Measurements from ENCODE around the gene SH3GLB2. TPM values are rescaled to one million over a fixed set of nuclear protein-coding genes. Genes with fewer than 3 reads are reported as not detected.
"Not testable (repeated sequence)": the region's sequence is repeated elsewhere in the genome, so short reads cannot be mapped to it uniquely, and the experiment has no call there.

SH3GLB2 gene
- total RNA-seq, 2 experiments from 2014 or later: 87.0 to 90.5 TPM

DNA sequence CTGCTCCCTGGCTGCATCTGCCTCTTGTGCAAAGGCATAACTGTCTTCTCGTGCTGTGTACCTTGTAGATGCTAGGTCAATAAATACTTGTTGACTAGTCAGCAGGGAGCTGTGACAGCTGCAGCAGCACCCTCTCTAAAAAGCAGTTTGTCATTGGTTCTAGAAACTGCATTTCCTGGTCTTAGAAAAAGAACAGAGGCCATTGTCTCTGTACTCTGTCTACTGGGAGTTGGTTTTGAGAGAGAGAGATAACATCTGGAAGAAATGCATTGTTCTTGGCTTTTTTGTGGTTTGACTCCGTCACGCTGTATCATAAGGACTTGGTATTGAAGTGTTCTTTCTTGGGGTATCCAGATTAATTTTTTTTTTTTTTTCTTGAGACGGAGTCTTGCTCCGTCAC lies 32.3 kb downstream of the SH3GLB2 start:
- H3K27me3 Mint-ChIP-seq: no peaks in the 10 kb centered on the region
- H3K9me3 Mint-ChIP-seq: no peaks in the 10 kb centered on the region
- peaks cover 62% of the 10 kb centered on the region for H3K36me3 Mint-ChIP-seq (ENCODE audit: low read depth)
- no peak for DNase-seq
- peaks cover 12% of the 10 kb centered on the region for H3K4me1 Mint-ChIP-seq
- no peak overlapping the region for H3K4me3 Mint-ChIP-seq
- CTCF ChIA-PET: no interaction called here
- H3K27ac Mint-ChIP-seq: no peak overlapping the region
- POLR2A ChIA-PET: interaction anchor here (1.9 kb wide), 1 partner anchor 13 kb away, joined by 4 read pairs; no protein-coding TSS in a partner anchor

DNA sequence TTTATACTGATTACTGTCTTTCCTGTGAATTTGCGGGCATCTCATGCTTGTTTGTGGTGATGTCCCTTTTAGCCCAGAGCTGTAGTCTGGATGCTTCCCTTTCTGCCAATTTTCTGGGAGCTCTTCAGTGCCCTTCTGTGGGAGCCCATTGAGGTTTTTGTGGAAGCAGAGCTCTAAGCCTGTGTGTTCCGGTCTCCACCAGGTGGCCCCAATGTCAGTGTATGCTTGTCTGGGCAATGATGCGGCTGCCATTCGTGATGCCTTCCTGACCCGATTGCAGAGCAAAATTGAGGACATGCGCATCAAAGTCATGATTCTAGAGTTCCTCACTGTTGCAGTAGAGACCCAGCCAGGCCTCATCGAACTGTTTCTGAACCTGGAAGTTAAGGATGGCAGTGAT lies 35.1 kb downstream of the SH3GLB2 start:
- Mint-ChIP-seq H3K4me1 (peaks cover 3% of the 10 kb centered on the region), H3K36me3 (ENCODE audit: low read depth) (peaks cover 57% of the 10 kb centered on the region), H3K9me3 (no peaks in the 10 kb centered on the region), H3K4me3 (no peak overlapping the region), H3K27ac (no peak overlapping the region), H3K27me3 (no peaks in the 10 kb centered on the region)
- POLR2A ChIA-PET: no interaction called here
- CTCF ChIA-PET: interaction anchor here (0.7 kb wide), 1 partner anchor 45 kb away, joined by 3 read pairs; no protein-coding TSS in a partner anchor
- no peak for DNase-seq

DNA sequence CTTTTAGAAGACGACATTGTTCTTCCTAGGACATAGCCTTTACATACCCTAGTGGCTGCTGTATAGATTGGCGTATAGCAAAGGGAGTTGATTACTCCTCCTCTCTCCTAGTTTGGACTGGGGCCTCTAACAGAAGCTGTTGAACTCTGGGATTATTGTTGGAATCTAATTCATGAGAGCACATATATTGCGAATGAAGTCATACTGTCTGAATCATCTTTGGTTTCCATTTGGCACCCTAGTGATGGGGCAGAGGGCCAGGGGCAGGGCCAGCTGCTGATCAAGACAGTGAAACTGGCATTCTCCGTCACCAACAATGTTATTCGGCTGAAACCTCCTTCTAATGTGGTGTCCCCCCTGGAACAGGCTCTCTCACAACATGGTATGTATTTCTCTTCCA lies 40.3 kb downstream of the SH3GLB2 start:
- no peak for DNase-seq
- no peak overlapping the region for H3K4me3 Mint-ChIP-seq
- POLR2A ChIA-PET: no interaction called here
- CTCF ChIA-PET: interaction anchor here (0.7 kb wide), 1 partner anchor 20 kb away, joined by 4 read pairs; no protein-coding TSS in a partner anchor
- no peaks in the 10 kb centered on the region for H3K4me1 Mint-ChIP-seq
- peaks cover 55% of the 10 kb centered on the region for H3K36me3 Mint-ChIP-seq (ENCODE audit: low read depth)
- no peaks in the 10 kb centered on the region for H3K27me3 Mint-ChIP-seq
- no peak overlapping the region for H3K27ac Mint-ChIP-seq
- no peaks in the 10 kb centered on the region for H3K9me3 Mint-ChIP-seq

- DNase-seq: no peak
- POLR2A ChIA-PET: no interaction called here
- peaks cover 60% of the 10 kb centered on the region for H3K36me3 Mint-ChIP-seq (ENCODE audit: low read depth)
These were observed 41.5 kb downstream of the SH3GLB2 start for GRCh38 chr9:128986671-128987070.

GRCh38 chr9:128983536-128983935 lies 44.6 kb downstream of the SH3GLB2 start:
- no peak overlapping the region for H3K27ac Mint-ChIP-seq
- POLR2A ChIA-PET: no interaction called here
- no peak overlapping the region for H3K4me3 Mint-ChIP-seq
- no peaks in the 10 kb centered on the region for H3K4me1 Mint-ChIP-seq
- DNase-seq: no peak
- no peaks in the 10 kb centered on the region for H3K27me3 Mint-ChIP-seq
- CTCF ChIA-PET: no interaction called here
- H3K9me3 Mint-ChIP-seq: no peaks in the 10 kb centered on the region
- peaks cover 81% of the 10 kb centered on the region for H3K36me3 Mint-ChIP-seq (ENCODE audit: low read depth)

More at GRCh38 chr9:128986671-128987070, 41.5 kb downstream of the SH3GLB2 start:
- H3K27me3 Mint-ChIP-seq: no peaks in the 10 kb centered on the region
- CTCF ChIA-PET: no interaction called here
- H3K27ac Mint-ChIP-seq: no peak overlapping the region
- no peaks in the 10 kb centered on the region for H3K9me3 Mint-ChIP-seq
- no peak overlapping the region for H3K4me3 Mint-ChIP-seq
- no peaks in the 10 kb centered on the region for H3K4me1 Mint-ChIP-seq

GRCh38 chr9:128979111-128979510 lies 49.0 kb downstream of the SH3GLB2 start:
- H3K4me1 Mint-ChIP-seq: no peaks in the 10 kb centered on the region

GRCh38 chr9:128972956-128973355 lies 55.2 kb downstream of the SH3GLB2 start:
- no peaks in the 10 kb centered on the region for H3K9me3 Mint-ChIP-seq
- no peaks in the 10 kb centered on the region for H3K27me3 Mint-ChIP-seq
- CTCF ChIA-PET: no interaction called here
- H3K36me3 Mint-ChIP-seq (ENCODE audit: low read depth): peaks cover 66% of the 10 kb centered on the region
- no peak overlapping the region for H3K4me3 Mint-ChIP-seq
- POLR2A ChIA-PET: no interaction called here
- no peaks in the 10 kb centered on the region for H3K4me1 Mint-ChIP-seq
- H3K27ac Mint-ChIP-seq: no peak overlapping the region
- DNase-seq: no peak

More at GRCh38 chr9:128979111-128979510, 49.0 kb downstream of the SH3GLB2 start:
- no peaks in the 10 kb centered on the region for H3K9me3 Mint-ChIP-seq
- CTCF ChIA-PET: no interaction called here
- no peak overlapping the region for H3K4me3 Mint-ChIP-seq
- H3K36me3 Mint-ChIP-seq (ENCODE audit: low read depth): peaks cover 66% of the 10 kb centered on the region
- no peak overlapping the region for H3K27ac Mint-ChIP-seq
- no peak for DNase-seq
- no peaks in the 10 kb centered on the region for H3K27me3 Mint-ChIP-seq
- POLR2A ChIA-PET: no interaction called here

GRCh38 chr9:128969491-128969890 lies 58.6 kb downstream of the SH3GLB2 start:
- ChIA-PET CTCF (no interaction called here), POLR2A (interaction anchor here (0.7 kb wide), 1 partner anchor 339 kb away, joined by 3 read pairs; no protein-coding TSS in a partner anchor)
- peaks cover 57% of the 10 kb centered on the region for H3K36me3 Mint-ChIP-seq (ENCODE audit: low read depth)
- H3K9me3 Mint-ChIP-seq: no peaks in the 10 kb centered on the region
- no peak overlapping the region for H3K27ac Mint-ChIP-seq
- H3K4me1 Mint-ChIP-seq: no peaks in the 10 kb centered on the region
- no peaks in the 10 kb centered on the region for H3K27me3 Mint-ChIP-seq
- no peak for DNase-seq
- H3K4me3 Mint-ChIP-seq: no peak overlapping the region

DNA sequence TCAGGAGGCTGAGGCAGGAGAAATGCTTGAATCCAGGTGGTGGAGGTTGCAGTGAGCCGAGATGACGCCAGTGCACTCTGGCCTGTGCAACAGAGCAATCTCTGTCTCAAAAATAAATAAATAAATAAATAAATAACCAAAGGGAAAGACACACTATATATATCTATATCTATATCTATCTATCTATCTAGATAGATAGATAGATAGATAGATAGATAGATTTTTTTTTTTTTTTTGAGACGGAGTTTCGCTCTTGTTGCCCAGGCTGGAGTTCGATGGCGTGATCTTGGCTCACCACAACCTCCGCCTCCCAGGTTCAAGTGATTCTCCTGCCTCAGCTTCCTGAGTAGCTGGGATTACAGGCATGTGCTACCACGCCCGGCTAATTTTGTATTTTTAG lies 66.7 kb downstream of the SH3GLB2 start:
- H3K9me3 Mint-ChIP-seq, H3K4me3 Mint-ChIP-seq, H3K27ac Mint-ChIP-seq, DNase-seq, H3K27me3 Mint-ChIP-seq, CTCF ChIA-PET, H3K4me1 Mint-ChIP-seq: not testable (repeated sequence)
- POLR2A ChIA-PET: interaction anchor here (0.7 kb wide), 1 partner anchor 59 kb away, joined by 3 read pairs; no protein-coding TSS in a partner anchor
- H3K36me3 Mint-ChIP-seq (ENCODE audit: low read depth): peaks cover 42% of the 10 kb centered on the region

Other genes starting within 250 kb of the SH3GLB2 start
- gene TBC1D13, start 241.1 kb downstream of the SH3GLB2 start, total RNA-seq: 10 to 100 TPM; 18.0 to 21.4 TPM
- gene ENDOG, start 209.8 kb downstream of the SH3GLB2 start, total RNA-seq: 10 to 100 TPM; 16.7 to 19.1 TPM
- gene SPOUT1, start 198.5 kb downstream of the SH3GLB2 start, total RNA-seq: 10 to 100 TPM; 54.3 to 59.2 TPM
- 10 to 100 TPM; 12.7 to 14.8 TPM for gene KYAT1, start 146.4 kb downstream of the SH3GLB2 start, total RNA-seq
- 10 to 100 TPM; 37.1 to 38.1 TPM for gene LRRC8A, start 146.2 kb downstream of the SH3GLB2 start, total RNA-seq
- gene PHYHD1, start 107.3 kb downstream of the SH3GLB2 start, total RNA-seq: 1 to 10 TPM; 1.1 to 1.4 TPM
- gene DOLK, start 80.7 kb downstream of the SH3GLB2 start, total RNA-seq: 1 to 10 TPM; 7.0 TPM
- gene NUP188, start 80.6 kb downstream of the SH3GLB2 start, total RNA-seq: 10 to 100 TPM; 65.8 to 73.6 TPM
- 10 to 100 TPM; 36.5 to 40.9 TPM for gene MIGA2, start 8.3 kb upstream of the SH3GLB2 start, total RNA-seq
- 10 to 100 TPM; 12.9 to 16.3 TPM for gene DOLPP1, start 52.8 kb upstream of the SH3GLB2 start, total RNA-seq
- gene CRAT, start 82.5 kb upstream of the SH3GLB2 start, total RNA-seq: 10 to 100 TPM; 17.3 to 18.2 TPM
- 10 to 100 TPM; 88.3 to 97.7 TPM for gene PTPA, start 83.1 kb upstream of the SH3GLB2 start, total RNA-seq
- 1 to 10 TPM; 2.4 to 3.0 TPM for gene IER5L, start 149.9 kb upstream of the SH3GLB2 start, total RNA-seq

All from activated CD4-positive, alpha-beta memory T cell treated with anti-CD3 and anti-CD28 coated beads, Interleukin-2, amount 10 ng/mL, durations not matched to agents 7 days and 5 days (primary cell).